Esophagus squamous epithelium (tissue), 4 donors: ENCODE measurements around the gene SNAP29.

Experiments used
- CTCF ChIP-seq, 6 experiments: fragments of 450-650 bp in 4 of 6; fragments of 200-600 bp in 2 of 6; sonication (generic) in 2 of 6; IDR thresholded peaks; one replicate each; pipeline ENCODE4 v1.5.1; 2016 to 2019; ENCODE audit warnings: antibody characterized with exemption in 6 of 6, mild to moderate bottlenecking in 4 of 6, moderate library complexity in 4 of 6
- POLR2A ChIP-seq, 4 donors: fragments of 450-650 bp; IDR thresholded peaks; one replicate each; pipeline ENCODE4 v1.6.1; 2017; ENCODE audit warnings: antibody characterized with exemption in 4 of 4, mild to moderate bottlenecking in 4 of 4, moderate library complexity in 3 of 4

GRCh38 chr22:20844055-20845037 is 14.5 kb upstream of the SNAP29 start:
- TF ChIP-seq CTCF (IDR thresholded peaks at IDR 0.05) (no peak), POLR2A (IDR thresholded peaks at IDR 0.05) (no peak)
